ENCODE measurements around the gene OR2M4. TPM values are rescaled to one million over a fixed set of nuclear protein-coding genes. Genes with fewer than 3 reads are reported as not detected.

Gene OR2M4
- total RNA-seq, 2 experiments from 2014 or later: not detected

- Mint-ChIP-seq H3K4me3 (no peak overlapping the region), H3K9me3 (ENCODE audit: low read depth) (no peaks in the 10 kb centered on the region), H3K27ac (no peak overlapping the region), H3K4me1 (no peaks in the 10 kb centered on the region), H3K36me3 (no peaks in the 10 kb centered on the region), H3K27me3 (no peaks in the 10 kb centered on the region)
- DNase-seq (no peak), ATAC-seq (no peak)
- CTCF ChIA-PET: no interaction called here
Observed at GRCh38 chr1:248288391-248288790, 57.2 kb downstream of the OR2M4 start.

Other genes starting within 250 kb of the OR2M4 start
- gene OR2L5, start 217.8 kb upstream of the OR2M4 start, total RNA-seq: not detected
- under 1 TPM in 1 of 2 experiments, not detected in 1; 0.23 TPM for gene OR2L2, start 201.3 kb upstream of the OR2M4 start, total RNA-seq
- not detected for gene OR2L3, start 184.6 kb upstream of the OR2M4 start, total RNA-seq
- gene OR2L13, start 136.2 kb upstream of the OR2M4 start, total RNA-seq: not detected
- gene OR2M5, start 86.3 kb upstream of the OR2M4 start, total RNA-seq: not detected
- gene OR2M2, start 56.6 kb upstream of the OR2M4 start, total RNA-seq: not detected
- not detected for gene OR2M3, start 34.2 kb upstream of the OR2M4 start, total RNA-seq
- not detected for gene OR2T33, start 46.6 kb downstream of the OR2M4 start, total RNA-seq
- not detected for gene OR2T12, start 72.0 kb downstream of the OR2M4 start, total RNA-seq
- not detected for gene OR2M7, start 93.2 kb downstream of the OR2M4 start, total RNA-seq
- gene OR14C36, start 117.4 kb downstream of the OR2M4 start, total RNA-seq: not detected
- gene OR2T4, start 130.2 kb downstream of the OR2M4 start, total RNA-seq: not detected
- not detected for gene OR2T6, start 144.3 kb downstream of the OR2M4 start, total RNA-seq
- gene OR2T1, start 171.6 kb downstream of the OR2M4 start, total RNA-seq: not detected
- gene OR2T2, start 214.2 kb downstream of the OR2M4 start, total RNA-seq: not detected
- gene OR2T3, start 241.9 kb downstream of the OR2M4 start, total RNA-seq: not detected